SK-N-SH treated with all-trans-retinoic acid at 6 μM for 48 hours (cell line): ENCODE results near the gene DNASE2B.

Source experiments
- ARNTL ChIP-seq: fragments of 450-650 bp; formaldehyde crosslinking; IDR thresholded peaks from 2 replicates; pipeline ENCODE4 v1.5.0; 2020; ENCODE audit warnings: low read depth, mild to moderate bottlenecking, moderate library complexity, borderline replicate concordance
- BACH2 ChIP-seq: fragments of 250-450 bp; sonication (Bioruptor Pico); IDR thresholded peaks from 2 replicates; pipeline ENCODE4 v1.9.0; 2021; ENCODE audit warnings: mild to moderate bottlenecking, borderline replicate concordance
- CSRNP3 ChIP-seq: fragments of 250-450 bp; sonication (Bioruptor Pico); IDR thresholded peaks from 2 replicates; pipeline ENCODE4 v1.5.1; 2021; ENCODE audit warnings: mild to moderate bottlenecking, moderate library complexity
- ESRRG ChIP-seq: fragments of 250-450 bp; sonication (Bioruptor Pico); IDR thresholded peaks from 2 replicates; pipeline ENCODE4 v1.6.1; 2021; ENCODE audit warnings: mild to moderate bottlenecking
- ISL1 ChIP-seq: fragments of 250-450 bp; sonication (Bioruptor Pico); IDR thresholded peaks from 2 replicates; pipeline ENCODE4 v2.1.2; 2022; ENCODE audit warnings: mild to moderate bottlenecking, moderate library complexity
- RARB ChIP-seq: fragments of 250-450 bp; sonication (Bioruptor Pico); IDR thresholded peaks from 2 replicates; pipeline ENCODE4 v1.8.0; 2021; ENCODE audit warnings: mild to moderate bottlenecking, moderate library complexity
- SNAI2 ChIP-seq: fragments of 250-450 bp; sonication (Bioruptor Pico); IDR thresholded peaks from 2 replicates; pipeline ENCODE4 v1.5.0; 2020; ENCODE audit warnings: mild to moderate bottlenecking, moderate library complexity
- TCF4 ChIP-seq: fragments of 250-450 bp; sonication (Bioruptor Pico); IDR thresholded peaks from 2 replicates; pipeline ENCODE4 v1.8.0; 2021; ENCODE audit warnings: mild to moderate bottlenecking, moderate library complexity, borderline replicate concordance
- TOX ChIP-seq: fragments of 250-450 bp; sonication (Bioruptor Pico); IDR thresholded peaks from 2 replicates; pipeline ENCODE4 v1.8.0; 2021; ENCODE audit warnings: mild to moderate bottlenecking, moderate library complexity, borderline replicate concordance
- ZFP30 ChIP-seq: fragments of 450-650 bp; formaldehyde crosslinking; IDR thresholded peaks from 2 replicates; pipeline ENCODE4 v1.5.0; 2022; ENCODE audit warnings: mild to moderate bottlenecking, moderate library complexity
- ZNF70 ChIP-seq: fragments of 450-650 bp; formaldehyde crosslinking; IDR thresholded peaks from 2 replicates; pipeline ENCODE4 v1.5.0; 2020; ENCODE audit warnings: mild to moderate bottlenecking, moderate library complexity

GRCh38 chr1:84442256-84442655 is 44.0 kb downstream of the DNASE2B start:
- TF ChIP-seq RARB (CRISPR knock-in tag) (no peak), ARNTL (CRISPR knock-in tag) (no peak), TCF4 (CRISPR knock-in tag) (no peak), ZFP30 (CRISPR knock-in tag) (no peak), ISL1 (CRISPR knock-in tag) (no peak), SNAI2 (CRISPR knock-in tag) (no peak), TOX (CRISPR knock-in tag) (no peak), ZNF70 (CRISPR knock-in tag) (no peak), BACH2 (CRISPR knock-in tag) (no peak), ESRRG (CRISPR knock-in tag) (no peak), CSRNP3 (CRISPR knock-in tag) (no peak)
